HCT116 (cell line): ENCODE data around the gene VLDLR. TPM values are rescaled to one million over a fixed set of nuclear protein-coding genes. Genes with fewer than 3 reads are reported as not detected.

Experiments used
- ATAC-seq: fragments of 200-7000 bp; cut with Tn5 transposase; 2 replicates; pipeline ENCODE4 v1.9.1; 2020; ENCODE audit warnings: mild to moderate bottlenecking, moderate library complexity
- BruUV-seq: library from RNA; stranded (reverse); fragments of 400-500 nt; replicated peaks from 2 replicates; lab custom pipeline; 2021; lab: Mats Ljungman, UMichigan
- CTCF ChIA-PET: fragments of 300-600 bp; sonication (Branson Sonifier 250); formaldehyde crosslinking; loops from one replicate; lab custom pipeline; 2021; ENCODE audit warnings: antibody characterized with exemption; lab: Charles Lee
- POLR2A ChIA-PET: fragments of 300-600, 350-600 bp; sonication (Branson Sonifier 250); formaldehyde crosslinking; loops from one replicate; lab custom pipeline; 2021; ENCODE audit warnings: antibody characterized with exemption; lab: Charles Lee
- RAD21 ChIA-PET, 2 experiments: fragments of 300-600 bp; sonication (Branson Sonifier 250); formaldehyde crosslinking; loops; one replicate each; lab custom pipeline; 2023; ENCODE audit warnings: low total read pairs in 2 of 2; ENCODE audit not compliant: uncharacterized antibody in 2 of 2, unreplicated experiment in 2 of 2, low non-redundant PET in 1 of 2; lab: Charles Lee
- DNase-seq: peaks from one replicate; pipeline ENCODE4 v3.0.0-alpha.2; 2010; ENCODE audit warnings: low read depth, low spot score
- H2AFZ ChIP-seq: fragments of 200-600 bp; shearing (Covaris generic), sonication (generic); 2 replicates; pipeline ENCODE4 v1.6.1; 2017; ENCODE audit warnings: low read depth, mixed run types, mixed read lengths, antibody characterized with exemption, low read length; ENCODE audit not compliant: poor library complexity, severe bottlenecking
- H3K27ac ChIP-seq: 2 replicates; pipeline ENCODE4 v1.5.1; 2012; ENCODE audit warnings: low read depth, low read length
- H3K27me3 ChIP-seq: fragments of 200-600 bp; sonication (generic); 2 replicates; pipeline ENCODE4 v1.6.1; 2016; ENCODE audit warnings: mixed run types, low read length, mixed read lengths; ENCODE audit not compliant: insufficient read depth
- H3K36me3 ChIP-seq, 2 experiments: fragments of 200-500 bp in 1 of 2; fragments of 200-600 bp in 1 of 2; sonication (Bioruptor generic) in 1 of 2; sonication (generic) in 1 of 2; 2 replicates each; pipeline versions ENCODE4 v1.5.1 to v1.6.1; 2014 to 2016; ENCODE audit warnings: low read length in 2 of 2, inconsistent platforms in 1 of 2, mixed read lengths in 1 of 2, mixed run types in 1 of 2; ENCODE audit not compliant: insufficient read depth in 2 of 2, control insufficient read depth in 1 of 2
- H3K4me1 ChIP-seq, 2 experiments: fragments of 200-600 bp in 1 of 2; sonication (generic) in 1 of 2; 2 replicates each; pipeline versions ENCODE4 v1.5.1 to v1.6.1; 2012 to 2017; ENCODE audit warnings: low read length in 2 of 2, inconsistent platforms in 1 of 2, mild to moderate bottlenecking in 1 of 2, mixed read lengths in 1 of 2, mixed run types in 1 of 2, moderate library complexity in 1 of 2; ENCODE audit not compliant: insufficient read depth in 2 of 2, control insufficient read depth in 1 of 2
- H3K4me2 ChIP-seq: fragments of 200-600 bp; sonication (generic); 2 replicates; pipeline ENCODE4 v1.6.1; 2017; ENCODE audit warnings: mixed run types, low read length, mixed read lengths
- H3K4me3 ChIP-seq, 2 experiments: fragments of 200-600 bp in 1 of 2; sonication (generic) in 1 of 2; replicated peaks in 1 of 2; 2 replicates each; pipeline ENCODE4 v1.5.1; 2011 to 2016; ENCODE audit warnings: low read length in 2 of 2, control low read depth in 1 of 2, low read depth in 1 of 2, mild to moderate bottlenecking in 1 of 2, mixed read lengths in 1 of 2, mixed run types in 1 of 2
- H3K79me2 ChIP-seq: fragments of 200-600 bp; sonication (generic); 2 replicates; pipeline ENCODE4 v1.6.1; 2017; ENCODE audit warnings: mild to moderate bottlenecking, mixed run types, low read length, moderate library complexity, mixed read lengths; ENCODE audit not compliant: insufficient read depth
- H3K9ac ChIP-seq: fragments of 200-600 bp; sonication (generic); 2 replicates; pipeline ENCODE4 v1.6.1; 2016; ENCODE audit warnings: low read length, mixed read lengths
- H3K9me2 ChIP-seq: fragments of 200-600 bp; sonication (generic), shearing (Covaris generic); 2 replicates; pipeline ENCODE4 v1.6.1; 2017; ENCODE audit warnings: mixed run types, mild to moderate bottlenecking, moderate library complexity; ENCODE audit not compliant: insufficient read depth
- H3K9me3 ChIP-seq, 2 experiments: fragments of 200-500 bp in 1 of 2; fragments of 200-600 bp in 1 of 2; sonication (Bioruptor generic) in 1 of 2; sonication (generic) in 1 of 2; 2 replicates each; pipeline ENCODE4 v1.6.1; 2014 to 2017; ENCODE audit warnings: low read length in 2 of 2, mixed read lengths in 2 of 2, inconsistent platforms in 1 of 2, low read depth in 1 of 2, mild to moderate bottlenecking in 1 of 2, mixed run types in 1 of 2, moderate library complexity in 1 of 2; ENCODE audit not compliant: control insufficient read depth in 1 of 2, insufficient read depth in 1 of 2
- H4K20me1 ChIP-seq: fragments of 200-600 bp; sonication (generic), shearing (Covaris generic); 2 replicates; pipeline ENCODE4 v1.6.1; 2017; ENCODE audit warnings: mixed run types, mild to moderate bottlenecking, moderate library complexity; ENCODE audit not compliant: insufficient read depth
- ELF1 ChIP-seq: IDR thresholded peaks from 2 replicates; pipeline ENCODE4 v1.6.1; 2012; ENCODE audit warnings: low read depth, borderline replicate concordance
- EZH2 ChIP-seq: fragments of 200-600 bp; sonication (generic); IDR thresholded peaks from 2 replicates; pipeline ENCODE4 v1.6.1; 2017; ENCODE audit warnings: antibody characterized with exemption, mixed run types
- POLR2AphosphoS5 ChIP-seq: IDR thresholded peaks from 2 replicates; pipeline ENCODE4 v1.6.1; 2011; ENCODE audit warnings: mild to moderate bottlenecking, low read depth, low read length, moderate library complexity
- SRF ChIP-seq: IDR thresholded peaks from 2 replicates; pipeline ENCODE4 v1.6.1; 2012; ENCODE audit warnings: low read depth
- TCF7L2 ChIP-seq: IDR thresholded peaks from 2 replicates; pipeline ENCODE4 v1.7.0; 2011; ENCODE audit warnings: borderline replicate concordance, inconsistent platforms; ENCODE audit not compliant: insufficient read depth, insufficient read length; ENCODE audit errors: extremely low read depth
- ZFX ChIP-seq: fragments of 450-650 bp; IDR thresholded peaks from 2 replicates; pipeline ENCODE4 v1.6.1; 2017
- intact Hi-C: fragments of 100-400 bp; cut with micrococcal nuclease; formaldehyde crosslinking; loops from 2 replicates; pipeline ENCODE4 v1.10.0; 2022
- total RNA-seq: library from RNA; stranded (reverse); gene quantifications from one replicate; pipeline ENCODE4 v1.2.1, GENCODE V29; 2021; ENCODE audit not compliant: unreplicated experiment
- TF ChIP-seq, protein P1 (sequence below): IDR thresholded peaks from 2 replicates; pipeline ENCODE4 v1.6.1; 2012; ENCODE audit warnings: low read depth
- TF ChIP-seq, protein P2 (sequence below): IDR thresholded peaks from 2 replicates; pipeline ENCODE4 v1.6.1; 2012
- TF ChIP-seq, protein P3 (sequence below), 3 experiments: fragments of 200-600 bp in 1 of 3; sonication (generic) in 1 of 3; IDR thresholded peaks in 2 of 3; conservative IDR thresholded peaks in 1 of 3; 2 replicates each; pipeline ENCODE4 v1.5.1; 2012 to 2017; ENCODE audit warnings: low read depth in 2 of 3, low read length in 2 of 3, antibody characterized with exemption in 1 of 3, borderline replicate concordance in 1 of 3, control low read depth in 1 of 3, mild to moderate bottlenecking in 1 of 3, mixed read lengths in 1 of 3, mixed run types in 1 of 3, moderate library complexity in 1 of 3; ENCODE audit not compliant: insufficient read depth in 1 of 3

VLDLR gene
- total RNA-seq, 1 experiment from 2014 or later: 0.17 TPM

DNA sequence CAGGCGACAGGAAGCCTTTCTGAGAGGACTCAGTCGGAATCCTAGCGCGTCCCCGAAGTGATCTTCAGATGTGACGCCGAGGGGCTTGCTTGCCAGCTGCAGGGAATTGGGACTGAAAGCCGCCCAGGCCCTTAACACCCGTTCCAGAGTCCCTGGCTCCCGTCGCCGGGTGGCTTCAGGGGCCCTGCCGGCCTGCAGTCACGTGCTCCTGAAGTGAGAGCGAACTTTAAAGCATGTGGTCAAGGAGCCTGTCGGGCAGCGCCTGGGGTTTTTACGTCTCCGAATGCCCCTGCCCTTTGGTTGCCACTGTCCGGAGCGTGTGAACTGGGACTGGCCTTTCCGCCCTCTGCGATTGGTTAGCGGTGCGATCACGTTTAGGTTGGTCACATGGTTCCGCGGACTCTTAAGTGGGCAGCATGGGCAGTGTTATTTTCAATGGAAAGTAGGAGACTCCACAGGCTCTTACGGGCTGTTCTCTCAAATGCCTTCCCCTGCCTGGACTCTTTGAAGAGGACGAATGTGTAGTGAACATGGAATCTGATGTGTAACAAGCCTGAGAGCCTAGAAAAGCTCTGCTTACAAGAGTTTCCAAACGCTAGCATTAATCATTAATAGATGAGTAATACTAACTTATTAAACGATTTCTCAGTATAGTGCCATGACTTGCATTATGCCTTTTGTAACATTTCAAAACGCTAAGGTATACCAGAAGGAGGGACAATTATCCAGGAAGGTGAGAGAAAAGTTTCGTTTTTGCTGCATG, 1.9 kb downstream of the VLDLR start (continued):
- TF ChIP-seq, protein P1, sequence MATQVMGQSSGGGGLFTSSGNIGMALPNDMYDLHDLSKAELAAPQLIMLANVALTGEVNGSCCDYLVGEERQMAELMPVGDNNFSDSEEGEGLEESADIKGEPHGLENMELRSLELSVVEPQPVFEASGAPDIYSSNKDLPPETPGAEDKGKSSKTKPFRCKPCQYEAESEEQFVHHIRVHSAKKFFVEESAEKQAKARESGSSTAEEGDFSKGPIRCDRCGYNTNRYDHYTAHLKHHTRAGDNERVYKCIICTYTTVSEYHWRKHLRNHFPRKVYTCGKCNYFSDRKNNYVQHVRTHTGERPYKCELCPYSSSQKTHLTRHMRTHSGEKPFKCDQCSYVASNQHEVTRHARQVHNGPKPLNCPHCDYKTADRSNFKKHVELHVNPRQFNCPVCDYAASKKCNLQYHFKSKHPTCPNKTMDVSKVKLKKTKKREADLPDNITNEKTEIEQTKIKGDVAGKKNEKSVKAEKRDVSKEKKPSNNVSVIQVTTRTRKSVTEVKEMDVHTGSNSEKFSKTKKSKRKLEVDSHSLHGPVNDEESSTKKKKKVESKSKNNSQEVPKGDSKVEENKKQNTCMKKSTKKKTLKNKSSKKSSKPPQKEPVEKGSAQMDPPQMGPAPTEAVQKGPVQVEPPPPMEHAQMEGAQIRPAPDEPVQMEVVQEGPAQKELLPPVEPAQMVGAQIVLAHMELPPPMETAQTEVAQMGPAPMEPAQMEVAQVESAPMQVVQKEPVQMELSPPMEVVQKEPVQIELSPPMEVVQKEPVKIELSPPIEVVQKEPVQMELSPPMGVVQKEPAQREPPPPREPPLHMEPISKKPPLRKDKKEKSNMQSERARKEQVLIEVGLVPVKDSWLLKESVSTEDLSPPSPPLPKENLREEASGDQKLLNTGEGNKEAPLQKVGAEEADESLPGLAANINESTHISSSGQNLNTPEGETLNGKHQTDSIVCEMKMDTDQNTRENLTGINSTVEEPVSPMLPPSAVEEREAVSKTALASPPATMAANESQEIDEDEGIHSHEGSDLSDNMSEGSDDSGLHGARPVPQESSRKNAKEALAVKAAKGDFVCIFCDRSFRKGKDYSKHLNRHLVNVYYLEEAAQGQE: no peak

DNA sequence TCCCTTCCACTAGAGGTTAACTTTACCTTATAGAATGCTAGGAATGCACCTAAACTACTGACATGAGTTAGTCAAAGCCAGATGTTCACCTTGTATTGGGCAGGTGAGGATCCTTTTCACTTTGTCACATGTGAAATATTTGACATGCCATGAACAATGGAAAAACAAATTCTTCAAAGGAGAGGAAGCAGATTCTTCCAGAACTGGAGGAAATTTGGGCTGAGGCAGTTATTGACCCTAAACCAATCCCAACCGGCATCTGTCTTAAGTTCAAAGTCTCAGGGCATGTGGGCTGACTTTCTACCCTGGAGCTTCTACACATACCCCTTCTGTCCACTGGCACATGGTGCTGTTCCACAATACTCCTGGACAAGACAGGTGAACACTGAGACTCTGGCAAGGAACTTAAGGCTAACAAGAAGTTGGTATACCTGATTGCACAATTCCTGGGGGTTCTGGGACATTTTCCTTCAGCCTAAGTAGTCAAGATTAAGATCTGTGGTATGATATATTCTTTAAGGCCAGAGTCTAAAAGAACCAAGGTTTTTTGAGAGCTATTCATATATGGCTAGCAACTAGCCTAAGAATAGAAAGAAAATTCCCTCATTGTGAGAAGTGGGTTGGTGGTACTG, 2.6 kb downstream of the VLDLR start:
- no peaks in the 10 kb centered on the region for H3K79me2 ChIP-seq
- no peak overlapping the region for H3K4me2 ChIP-seq
- H3K9me2 ChIP-seq: no peaks in the 10 kb centered on the region
- peaks cover 5% of the 10 kb centered on the region; the same call in 1 of the 2 replicates for H3K27me3 ChIP-seq
- H3K36me3 ChIP-seq: no peaks in the 10 kb centered on the region
- ChIA-PET POLR2A (no interaction called here), CTCF (no interaction called here), RAD21 (no interaction called here)
- no peak for ATAC-seq
- BruUV-seq: no TSS peak
- H3K4me1 ChIP-seq: no peaks in the 10 kb centered on the region
- H4K20me1 ChIP-seq: no peaks in the 10 kb centered on the region
- intact Hi-C loops: no loop called here
- no peak for DNase-seq
- no peak for TF ChIP-seq SRF
- no peak for TF ChIP-seq ELF1
- TF ChIP-seq, protein P2, sequence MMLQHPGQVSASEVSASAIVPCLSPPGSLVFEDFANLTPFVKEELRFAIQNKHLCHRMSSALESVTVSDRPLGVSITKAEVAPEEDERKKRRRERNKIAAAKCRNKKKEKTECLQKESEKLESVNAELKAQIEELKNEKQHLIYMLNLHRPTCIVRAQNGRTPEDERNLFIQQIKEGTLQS: no peak
- no peak for TF ChIP-seq POLR2AphosphoS5
- TF ChIP-seq, protein P3, sequence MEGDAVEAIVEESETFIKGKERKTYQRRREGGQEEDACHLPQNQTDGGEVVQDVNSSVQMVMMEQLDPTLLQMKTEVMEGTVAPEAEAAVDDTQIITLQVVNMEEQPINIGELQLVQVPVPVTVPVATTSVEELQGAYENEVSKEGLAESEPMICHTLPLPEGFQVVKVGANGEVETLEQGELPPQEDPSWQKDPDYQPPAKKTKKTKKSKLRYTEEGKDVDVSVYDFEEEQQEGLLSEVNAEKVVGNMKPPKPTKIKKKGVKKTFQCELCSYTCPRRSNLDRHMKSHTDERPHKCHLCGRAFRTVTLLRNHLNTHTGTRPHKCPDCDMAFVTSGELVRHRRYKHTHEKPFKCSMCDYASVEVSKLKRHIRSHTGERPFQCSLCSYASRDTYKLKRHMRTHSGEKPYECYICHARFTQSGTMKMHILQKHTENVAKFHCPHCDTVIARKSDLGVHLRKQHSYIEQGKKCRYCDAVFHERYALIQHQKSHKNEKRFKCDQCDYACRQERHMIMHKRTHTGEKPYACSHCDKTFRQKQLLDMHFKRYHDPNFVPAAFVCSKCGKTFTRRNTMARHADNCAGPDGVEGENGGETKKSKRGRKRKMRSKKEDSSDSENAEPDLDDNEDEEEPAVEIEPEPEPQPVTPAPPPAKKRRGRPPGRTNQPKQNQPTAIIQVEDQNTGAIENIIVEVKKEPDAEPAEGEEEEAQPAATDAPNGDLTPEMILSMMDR (IDR thresholded peaks at IDR 0.05 in 2 of 3, conservative IDR thresholded peaks at IDR 0.05 in 1 of 3; ENCODE audit: borderline replicate concordance in 1 of 3, insufficient read depth in 1 of 3, low read depth in 2 of 3, low read length in 2 of 3): no peak
- no peak for TF ChIP-seq TCF7L2
- TF ChIP-seq EZH2: no peak
- TF ChIP-seq ZFX: no peak
- H3K9ac ChIP-seq: no peak overlapping the region
- H3K27ac ChIP-seq: no peak overlapping the region
- no peak overlapping the region for H2AFZ ChIP-seq
- no peak overlapping the region for H3K4me3 ChIP-seq
- no peaks in the 10 kb centered on the region for H3K9me3 ChIP-seq
